IPS DF 4.7 (cell line): Measurements from ENCODE around the gene ADORA3.

ENCODE experiments used
- DNase-seq: peaks from one replicate; pipeline ENCODE4 v3.0.0-alpha.2; 2013; ENCODE audit warnings: low spot score; ENCODE audit errors: extremely low read depth

The ADORA3 gene

GRCh38 chr1:111475701-111476100 is 27.7 kb downstream of the ADORA3 start:
- DNase-seq = no peak

GRCh38 chr1:111474521-111474920 is 28.9 kb downstream of the ADORA3 start:
- DNase-seq = no peak

GRCh38 chr1:111474106-111474505 is 29.3 kb downstream of the ADORA3 start:
- DNase-seq = no peak

GRCh38 chr1:111471538-111471937 is 31.9 kb downstream of the ADORA3 start:
- DNase-seq = no peak

- no peak for DNase-seq
Observed at GRCh38 chr1:111471012-111471411, 32.4 kb downstream of the ADORA3 start.

- DNase-seq = no peak
Observed at GRCh38 chr1:111470596-111470995, 32.8 kb downstream of the ADORA3 start.

- no peak for DNase-seq
Observed at GRCh38 chr1:111469539-111469938, 33.9 kb downstream of the ADORA3 start.

- no peak for DNase-seq
Observed at GRCh38 chr1:111468717-111469100, 34.7 kb downstream of the ADORA3 start.

GRCh38 chr1:111467865-111468716 is 35.3 kb downstream of the ADORA3 start:
- DNase-seq = no peak

- no peak for DNase-seq
Observed at GRCh38 chr1:111466480-111466879, 37.0 kb downstream of the ADORA3 start.

- DNase-seq = no peak
Observed at GRCh38 chr1:111465754-111466153, 37.7 kb downstream of the ADORA3 start.

GRCh38 chr1:111463029-111463683 is 40.3 kb downstream of the ADORA3 start:
- DNase-seq = no peak

GRCh38 chr1:111462370-111463028 is 40.9 kb downstream of the ADORA3 start:
- DNase-seq = no peak

- no peak for DNase-seq
Observed at GRCh38 chr1:111461765-111462164, 41.7 kb downstream of the ADORA3 start.

- no peak for DNase-seq
Observed at GRCh38 chr1:111455642-111456031, 47.8 kb downstream of the ADORA3 start.

GRCh38 chr1:111454859-111455641 is 48.4 kb downstream of the ADORA3 start:
- no peak for DNase-seq

GRCh38 chr1:111453706-111454105 is 49.7 kb downstream of the ADORA3 start:
- DNase-seq = no peak

- DNase-seq = no peak
Observed at GRCh38 chr1:111452581-111452980, 50.9 kb downstream of the ADORA3 start.

GRCh38 chr1:111450185-111450584 is 53.2 kb downstream of the ADORA3 start:
- DNase-seq = no peak

GRCh38 chr1:111449703-111450017 is 53.8 kb downstream of the ADORA3 start:
- DNase-seq = no peak
